H54 (cell line): Measurements from ENCODE around the gene CELF1.
"Not testable (repeated sequence)": the region's sequence is repeated elsewhere in the genome, so short reads cannot be mapped to it uniquely, and the experiment has no call there.

Source experiments
- DNase-seq: peaks from one replicate; pipeline ENCODE4 v3.0.0; 2011; ENCODE audit warnings: low spot score, mixed read lengths; ENCODE audit not compliant: insufficient read length
- FAIRE-seq: peaks from 3 replicates; lab custom pipeline; 2011; peaks lifted over from hg19 to GRCh38; lab: Jason Lieb, UNC
- POLR2A ChIP-seq: IDR thresholded peaks from 2 replicates; pipeline ENCODE4 v1.6.1; 2011; ENCODE audit warnings: low read depth, mild to moderate bottlenecking, low read length

CELF1 gene

GRCh38 chr11:47541070-47541469 lies 11.9 kb downstream of the CELF1 start:
- no peak for TF ChIP-seq POLR2A
- no peak for FAIRE-seq
- no peak for DNase-seq

- no peak for TF ChIP-seq POLR2A
- DNase-seq (no peak), FAIRE-seq (no peak)
Observed at GRCh38 chr11:47539681-47540039, 13.3 kb downstream of the CELF1 start.

GRCh38 chr11:47538741-47539565 lies 14.0 kb downstream of the CELF1 start:
- no peak for TF ChIP-seq POLR2A
- FAIRE-seq (no peak), DNase-seq (no peak)

- FAIRE-seq, result no peak
- no peak for DNase-seq
- no peak for TF ChIP-seq POLR2A
Observed at GRCh38 chr11:47536915-47537314, 16.0 kb downstream of the CELF1 start.

- FAIRE-seq (no peak), DNase-seq (no peak)
- TF ChIP-seq POLR2A, result no peak
Observed at GRCh38 chr11:47534704-47535251, 18.2 kb downstream of the CELF1 start.

- FAIRE-seq, result no peak
- no peak for TF ChIP-seq POLR2A
- DNase-seq, result no peak
Observed at GRCh38 chr11:47533690-47534151, 19.2 kb downstream of the CELF1 start.

GRCh38 chr11:47532597-47533213 lies 20.2 kb downstream of the CELF1 start:
- DNase-seq, result no peak
- TF ChIP-seq POLR2A, result no peak
- FAIRE-seq, result no peak

- DNase-seq (no peak), FAIRE-seq (no peak)
Observed at GRCh38 chr11:47531666-47532065, 21.3 kb downstream of the CELF1 start.

GRCh38 chr11:47530721-47531120 lies 22.2 kb downstream of the CELF1 start:
- not testable (repeated sequence) for FAIRE-seq, DNase-seq

More at GRCh38 chr11:47531666-47532065, 21.3 kb downstream of the CELF1 start:
- no peak for TF ChIP-seq POLR2A

- FAIRE-seq (no peak), DNase-seq (no peak)
- TF ChIP-seq POLR2A, result no peak
Observed at GRCh38 chr11:47529951-47530350, 23.0 kb downstream of the CELF1 start.

- DNase-seq (no peak), FAIRE-seq (no peak)
- no peak for TF ChIP-seq POLR2A
Observed at GRCh38 chr11:47527186-47527585, 25.7 kb downstream of the CELF1 start.

- not testable (repeated sequence) for DNase-seq, FAIRE-seq
Observed at GRCh38 chr11:47526032-47526431, 26.9 kb downstream of the CELF1 start.

GRCh38 chr11:47524291-47524874 lies 28.5 kb downstream of the CELF1 start:
- peak; percentile 15 for FAIRE-seq
- no peak for TF ChIP-seq POLR2A
- DNase-seq, result no peak
